ENCODE data around the gene TMPRSS4. TPM values are rescaled to one million over a fixed set of nuclear protein-coding genes. Genes with fewer than 3 reads are reported as not detected.

The TMPRSS4 gene
- total RNA-seq, 1 experiment from 2014 or later: 1.5 TPM

DNA sequence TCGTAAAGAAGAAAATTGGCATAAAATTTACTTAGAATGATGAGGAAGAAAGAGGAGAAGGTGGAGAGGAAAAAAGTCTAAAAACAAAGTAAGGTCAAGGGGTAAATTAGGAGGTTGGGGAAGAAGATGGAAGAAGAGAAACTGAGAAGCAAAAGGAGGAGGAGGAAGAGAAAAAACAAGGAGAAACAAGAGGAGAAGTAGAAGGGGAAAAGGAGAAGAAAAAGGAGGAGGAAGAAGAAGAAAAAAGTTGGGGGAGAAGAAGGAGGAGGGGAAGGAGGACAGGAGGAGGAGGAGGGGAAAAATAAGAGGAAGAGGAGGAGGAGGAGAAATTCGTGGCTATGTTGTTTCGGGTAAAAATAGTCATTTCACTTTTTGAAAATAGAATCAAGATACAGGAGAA is 48.3 kb upstream of the TMPRSS4 start:
- Histone ChIP-seq H3K36me3 (ENCODE audit: low read depth, low read length) (no peaks in the 10 kb centered on the region), H3K4me3 (ENCODE audit: low read length) (no peak overlapping the region), H3K27ac (ENCODE audit: low read length) (no peak overlapping the region), H3K9me3 (ENCODE audit: low read length) (no peaks in the 10 kb centered on the region), H3F3A (ENCODE audit: low read length, unreplicated experiment) (no peaks in the 10 kb centered on the region), H3K9me2 (replicated peaks; ENCODE audit: low read length) (no peaks in the 10 kb centered on the region), H3K9ac (ENCODE audit: low read length) (no peak overlapping the region), H3K4me2 (ENCODE audit: low read length) (no peak overlapping the region), H3K27me3 (ENCODE audit: low read length) (peaks cover 84% of the 10 kb centered on the region), H3K4me1 (ENCODE audit: insufficient read depth, low read length) (no peaks in the 10 kb centered on the region), H4K20me1 (ENCODE audit: low read length) (no peaks in the 10 kb centered on the region), H3K79me2 (ENCODE audit: low read length) (no peaks in the 10 kb centered on the region), H2AFZ (ENCODE audit: low read length) (no peak overlapping the region)
- ChIA-PET POLR2A (ENCODE audit: unreplicated experiment) (no interaction called here), CTCF (no interaction called here)
- BruUV-seq (replicated peaks): no TSS peak
- TF ChIP-seq, protein P1, sequence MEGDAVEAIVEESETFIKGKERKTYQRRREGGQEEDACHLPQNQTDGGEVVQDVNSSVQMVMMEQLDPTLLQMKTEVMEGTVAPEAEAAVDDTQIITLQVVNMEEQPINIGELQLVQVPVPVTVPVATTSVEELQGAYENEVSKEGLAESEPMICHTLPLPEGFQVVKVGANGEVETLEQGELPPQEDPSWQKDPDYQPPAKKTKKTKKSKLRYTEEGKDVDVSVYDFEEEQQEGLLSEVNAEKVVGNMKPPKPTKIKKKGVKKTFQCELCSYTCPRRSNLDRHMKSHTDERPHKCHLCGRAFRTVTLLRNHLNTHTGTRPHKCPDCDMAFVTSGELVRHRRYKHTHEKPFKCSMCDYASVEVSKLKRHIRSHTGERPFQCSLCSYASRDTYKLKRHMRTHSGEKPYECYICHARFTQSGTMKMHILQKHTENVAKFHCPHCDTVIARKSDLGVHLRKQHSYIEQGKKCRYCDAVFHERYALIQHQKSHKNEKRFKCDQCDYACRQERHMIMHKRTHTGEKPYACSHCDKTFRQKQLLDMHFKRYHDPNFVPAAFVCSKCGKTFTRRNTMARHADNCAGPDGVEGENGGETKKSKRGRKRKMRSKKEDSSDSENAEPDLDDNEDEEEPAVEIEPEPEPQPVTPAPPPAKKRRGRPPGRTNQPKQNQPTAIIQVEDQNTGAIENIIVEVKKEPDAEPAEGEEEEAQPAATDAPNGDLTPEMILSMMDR (conservative IDR thresholded peaks at IDR 0.05; ENCODE audit: low read depth, low read length): no peak
- TF ChIP-seq EZH2 (IDR thresholded peaks at IDR 0.05; ENCODE audit: low read length, unreplicated experiment): no peak
- no peak for TF ChIP-seq EZH2phosphoT487 (IDR thresholded peaks at IDR 0.05; ENCODE audit: borderline replicate concordance, low read length)
- DNase-seq (no peak), ATAC-seq (no peak)
- intact Hi-C loops (cut with micrococcal nuclease): no loop called here

DNA sequence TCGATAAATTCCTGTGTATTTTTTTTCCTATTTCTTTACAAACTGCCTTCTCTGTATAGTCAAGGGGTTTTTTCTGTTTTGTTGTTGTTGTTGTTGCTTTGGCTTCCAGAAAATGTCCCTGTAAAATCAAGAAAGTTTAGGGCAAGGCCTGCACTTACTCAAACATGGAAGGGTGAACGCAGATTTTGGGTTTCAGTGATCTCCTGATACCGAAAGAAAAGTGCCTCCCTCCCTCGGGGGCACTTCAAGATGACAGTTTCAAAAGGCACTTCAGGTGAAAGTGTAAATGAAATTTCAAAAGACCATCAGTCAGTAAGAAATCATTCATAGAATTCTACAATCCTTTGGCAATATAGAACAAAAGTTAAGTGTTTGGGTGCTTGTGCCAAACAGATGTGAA is 43.4 kb upstream of the TMPRSS4 start:
- H3F3A ChIP-seq (ENCODE audit: low read length, unreplicated experiment): no peaks in the 10 kb centered on the region
- POLR2A ChIA-PET (ENCODE audit: unreplicated experiment): no interaction called here

DNA sequence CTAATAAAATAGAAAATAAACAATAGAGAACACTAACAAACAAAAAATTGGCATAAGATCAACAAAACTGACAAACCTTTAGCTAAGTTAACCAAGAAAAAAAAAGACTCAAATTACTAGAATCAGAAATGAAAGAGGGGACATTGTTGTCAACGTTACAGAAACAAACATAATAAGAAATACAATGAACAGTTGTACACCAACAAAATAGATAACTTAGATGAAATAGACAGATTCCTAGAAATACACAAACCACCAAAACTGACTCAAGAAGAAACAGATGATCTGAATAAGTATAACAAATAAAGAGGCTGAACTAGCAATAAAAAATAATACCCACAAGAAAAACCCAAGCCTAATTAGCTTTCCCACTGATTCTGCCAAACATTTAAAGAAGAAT is 34.7 kb upstream of the TMPRSS4 start:
- Histone ChIP-seq H3K79me2 (ENCODE audit: low read length) (no peaks in the 10 kb centered on the region), H3F3A (ENCODE audit: low read length, unreplicated experiment) (no peaks in the 10 kb centered on the region), H3K9me2 (replicated peaks; ENCODE audit: low read length) (no peaks in the 10 kb centered on the region), H3K27me3 (ENCODE audit: low read length) (peaks cover 80% of the 10 kb centered on the region), H3K9ac (ENCODE audit: low read length) (no peak overlapping the region), H3K9me3 (ENCODE audit: low read length) (no peaks in the 10 kb centered on the region), H3K4me3 (ENCODE audit: low read length) (no peak overlapping the region), H2AFZ (ENCODE audit: low read length) (no peak overlapping the region), H4K20me1 (ENCODE audit: low read length) (no peaks in the 10 kb centered on the region), H3K4me1 (ENCODE audit: insufficient read depth, low read length) (no peaks in the 10 kb centered on the region), H3K4me2 (ENCODE audit: low read length) (no peak overlapping the region), H3K27ac (ENCODE audit: low read length) (no peak overlapping the region), H3K36me3 (ENCODE audit: low read depth, low read length) (no peaks in the 10 kb centered on the region)
- ChIA-PET POLR2A (ENCODE audit: unreplicated experiment) (no interaction called here), CTCF (no interaction called here)
- intact Hi-C loops (cut with micrococcal nuclease): no loop called here
- DNase-seq (no peak), ATAC-seq (no peak)
- no peak for TF ChIP-seq EZH2 (IDR thresholded peaks at IDR 0.05; ENCODE audit: low read length, unreplicated experiment)
- TF ChIP-seq, protein P1 (conservative IDR thresholded peaks at IDR 0.05; ENCODE audit: low read depth, low read length): no peak
- TF ChIP-seq EZH2phosphoT487 (IDR thresholded peaks at IDR 0.05; ENCODE audit: borderline replicate concordance, low read length): no peak
- no TSS peak for BruUV-seq (replicated peaks)

More for the DNA sequence above, 43.4 kb upstream of the TMPRSS4 start:
- BruUV-seq (replicated peaks): no TSS peak
- Histone ChIP-seq H3K36me3 (ENCODE audit: low read depth, low read length) (no peaks in the 10 kb centered on the region), H3K9me3 (ENCODE audit: low read length) (no peaks in the 10 kb centered on the region), H2AFZ (ENCODE audit: low read length) (no peak overlapping the region), H3K27me3 (ENCODE audit: low read length) (peaks cover 96% of the 10 kb centered on the region), H3K79me2 (ENCODE audit: low read length) (no peaks in the 10 kb centered on the region), H3K4me2 (ENCODE audit: low read length) (no peak overlapping the region), H3K9me2 (replicated peaks; ENCODE audit: low read length) (no peaks in the 10 kb centered on the region), H3K9ac (ENCODE audit: low read length) (no peak overlapping the region), H4K20me1 (ENCODE audit: low read length) (no peaks in the 10 kb centered on the region), H3K4me1 (ENCODE audit: insufficient read depth, low read length) (no peaks in the 10 kb centered on the region), H3K4me3 (ENCODE audit: low read length) (no peak overlapping the region), H3K27ac (ENCODE audit: low read length) (no peak overlapping the region)
- TF ChIP-seq EZH2 (IDR thresholded peaks at IDR 0.05; ENCODE audit: low read length, unreplicated experiment): no peak
- no peak for TF ChIP-seq EZH2phosphoT487 (IDR thresholded peaks at IDR 0.05; ENCODE audit: borderline replicate concordance, low read length)
- TF ChIP-seq, protein P1 (conservative IDR thresholded peaks at IDR 0.05; ENCODE audit: low read depth, low read length): no peak
- CTCF ChIA-PET: no interaction called here
- intact Hi-C loops (cut with micrococcal nuclease): no loop called here
- ATAC-seq (no peak), DNase-seq (no peak)

All from PC-3 (cell line).